ENCODE data around the gene PTPN20. TPM values are rescaled to one million over a fixed set of nuclear protein-coding genes. Genes with fewer than 3 reads are reported as not detected.

Gene PTPN20
- total RNA-seq, 6 experiments from 2014 or later = 0.44 to 1.3 (median 0.81) TPM; not detected in 2

GRCh38 chr10:46998192-46998591, 87.0 kb downstream of the PTPN20 start:
- intact Hi-C loops (cut with DNase I) = no loop called here
- H3K4me3 ChIP-seq = no peak overlapping the region
- H3K9me3 ChIP-seq = no peaks in the 10 kb centered on the region
- TF ChIP-seq POLR2A (IDR thresholded peaks at IDR 0.05) (no peak), CTCF (IDR thresholded peaks at IDR 0.05) (no peak)
- H3K27me3 ChIP-seq = no peaks in the 10 kb centered on the region
- no peaks in the 10 kb centered on the region for H3K4me1 ChIP-seq
- no peaks in the 10 kb centered on the region for H3K36me3 ChIP-seq
- no peak overlapping the region for H3K27ac ChIP-seq
- DNase-seq = no peak
- no peak for ATAC-seq

GRCh38 chr10:46998595-46998994, 87.4 kb downstream of the PTPN20 start:
- Histone ChIP-seq H3K9me3 (no peaks in the 10 kb centered on the region), H3K36me3 (no peaks in the 10 kb centered on the region), H3K4me1 (no peaks in the 10 kb centered on the region), H3K4me3 (no peak overlapping the region), H3K27me3 (no peaks in the 10 kb centered on the region), H3K27ac (no peak overlapping the region)
- ATAC-seq (no peak), DNase-seq (no peak)
- intact Hi-C loops (cut with DNase I) = no loop called here
- TF ChIP-seq POLR2A (IDR thresholded peaks at IDR 0.05) (no peak), CTCF (IDR thresholded peaks at IDR 0.05) (no peak)
- WGBS (ENCODE audit: insufficient coverage, low coverage, low lambda C conversion rate, missing lambda C conversion rate) = 69% methylated on average over 2 of the region's 2 CpGs

GRCh38 chr10:46999217-46999616, 88.0 kb downstream of the PTPN20 start:
- Histone ChIP-seq H3K4me1 (no peaks in the 10 kb centered on the region), H3K36me3 (no peaks in the 10 kb centered on the region), H3K27ac (no peak overlapping the region), H3K9me3 (no peaks in the 10 kb centered on the region), H3K4me3 (no peak overlapping the region), H3K27me3 (no peaks in the 10 kb centered on the region)
- WGBS (ENCODE audit: insufficient coverage, low coverage, low lambda C conversion rate, missing lambda C conversion rate) = 43% methylated on average over 3 of the region's 3 CpGs
- intact Hi-C loops (cut with DNase I) = no loop called here
- TF ChIP-seq CTCF (IDR thresholded peaks at IDR 0.05) (no peak), POLR2A (IDR thresholded peaks at IDR 0.05) (no peak)
- no peak for ATAC-seq
- no peak for DNase-seq

- no peaks in the 10 kb centered on the region for H3K36me3 ChIP-seq
- intact Hi-C loops (cut with DNase I) = no loop called here
- 45% methylated on average over 2 of the region's 2 CpGs for WGBS (ENCODE audit: insufficient coverage, low coverage, low lambda C conversion rate, missing lambda C conversion rate)
- DNase-seq (no peak), ATAC-seq (no peak)
- no peaks in the 10 kb centered on the region for H3K9me3 ChIP-seq
- no peaks in the 10 kb centered on the region for H3K4me1 ChIP-seq
- no peaks in the 10 kb centered on the region for H3K27me3 ChIP-seq
- H3K27ac ChIP-seq = no peak overlapping the region
- no peak for TF ChIP-seq POLR2A (IDR thresholded peaks at IDR 0.05)
- no peak for TF ChIP-seq CTCF (IDR thresholded peaks at IDR 0.05)
- no peak overlapping the region for H3K4me3 ChIP-seq
These were observed 97.5 kb downstream of the PTPN20 start for GRCh38 chr10:47008769-47009168.

- H3K4me3 ChIP-seq = no peak overlapping the region
- no peak for TF ChIP-seq CTCF (IDR thresholded peaks at IDR 0.05)
- no peak for TF ChIP-seq POLR2A (IDR thresholded peaks at IDR 0.05)
- H3K36me3 ChIP-seq = no peaks in the 10 kb centered on the region
- no peak for DNase-seq
- intact Hi-C loops (cut with DNase I) = no loop called here
- H3K4me1 ChIP-seq = no peaks in the 10 kb centered on the region
- WGBS (ENCODE audit: insufficient coverage, low coverage, low lambda C conversion rate, missing lambda C conversion rate) = 25% methylated on average over 6 of the region's 7 CpGs
- H3K9me3 ChIP-seq = no peaks in the 10 kb centered on the region
- H3K27me3 ChIP-seq = no peaks in the 10 kb centered on the region
- H3K27ac ChIP-seq = no peak overlapping the region
- ATAC-seq = no peak
These were observed 98.1 kb downstream of the PTPN20 start for GRCh38 chr10:47009215-47009838.

All from right lobe of liver (tissue), 6 donors.